Neural cell (in vitro differentiated cells): Measurements from ENCODE around the gene HNRNPAB. TPM values are rescaled to one million over a fixed set of nuclear protein-coding genes. Genes with fewer than 3 reads are reported as not detected.

Experiments used
- H2AFZ ChIP-seq: fragments of 200-600, 300-800 bp; sonication (generic), shearing (Covaris generic); 2 replicates; pipeline ENCODE4 v1.6.0; 2014; ENCODE audit warnings: low read depth, mild to moderate bottlenecking, antibody characterized with exemption, low read length, moderate library complexity
- H3F3A ChIP-seq: fragments of 200-600 bp; shearing (Covaris generic); 2 replicates; pipeline ENCODE4 v1.6.1; 2016; ENCODE audit warnings: mild to moderate bottlenecking, moderate library complexity, mixed read lengths, antibody characterized with exemption, low read length; ENCODE audit not compliant: insufficient read depth, poor library complexity, severe bottlenecking
- H3K27ac ChIP-seq: fragments of 200-600, 300-800 bp; sonication (generic), shearing (Covaris generic); 2 replicates; pipeline ENCODE4 v1.5.1; 2014; ENCODE audit warnings: mild to moderate bottlenecking, low read length, moderate library complexity
- H3K27me3 ChIP-seq: fragments of 300-800, 200-600 bp; sonication (generic), shearing (Covaris generic); 2 replicates; pipeline ENCODE4 v1.6.0; 2014; ENCODE audit warnings: mild to moderate bottlenecking, low read depth, low read length, moderate library complexity; ENCODE audit not compliant: insufficient read depth
- H3K36me3 ChIP-seq: fragments of 300-800, 200-600 bp; sonication (generic), shearing (Covaris generic); 2 replicates; pipeline ENCODE4 v1.5.1; 2014; ENCODE audit warnings: mild to moderate bottlenecking, antibody characterized with exemption, low read length, moderate library complexity; ENCODE audit not compliant: insufficient read depth
- H3K4me2 ChIP-seq: fragments of 300-800, 200-600 bp; sonication (generic), shearing (Covaris generic); 2 replicates; pipeline ENCODE4 v1.6.0; 2014; ENCODE audit warnings: mild to moderate bottlenecking, low read length
- H3K4me3 ChIP-seq: fragments of 300-800, 200-600 bp; sonication (generic), shearing (Covaris generic); 2 replicates; pipeline ENCODE4 v1.5.1; 2014; ENCODE audit warnings: mild to moderate bottlenecking, low read length, moderate library complexity
- H3K79me2 ChIP-seq: fragments of 200-600 bp; shearing (Covaris generic); replicated peaks from 2 replicates; pipeline ENCODE4 v1.6.0; 2014; ENCODE audit warnings: mild to moderate bottlenecking, low read length, moderate library complexity; ENCODE audit not compliant: insufficient read depth
- H3K9ac ChIP-seq: fragments of 300-800, 200-600 bp; sonication (generic), shearing (Covaris generic); 2 replicates; pipeline ENCODE4 v1.6.1; 2016; ENCODE audit warnings: mild to moderate bottlenecking, low read length, mixed read lengths
- H3K9me2 ChIP-seq: fragments of 200-600 bp; shearing (Covaris generic); 2 replicates; pipeline ENCODE4 v1.6.1; 2016; ENCODE audit warnings: mild to moderate bottlenecking, low read length, mixed read lengths; ENCODE audit not compliant: insufficient read depth
- H3K9me3 ChIP-seq: fragments of 200-600, 300-800 bp; sonication (generic), shearing (Covaris generic); 2 replicates; pipeline ENCODE4 v1.6.1; 2016; ENCODE audit warnings: mild to moderate bottlenecking, mixed run types, low read length, moderate library complexity, mixed read lengths
- H4K20me1 ChIP-seq: fragments of 200-600 bp; shearing (Covaris generic); 2 replicates; pipeline ENCODE4 v1.6.1; 2016; ENCODE audit warnings: mild to moderate bottlenecking, mixed run types; ENCODE audit not compliant: insufficient read depth
- CTCF ChIP-seq: fragments of 450-650 bp; IDR thresholded peaks from 2 replicates; pipeline ENCODE4 v1.5.1; 2014; ENCODE audit warnings: antibody characterized with exemption, mild to moderate bottlenecking, moderate library complexity; ENCODE audit not compliant: poor library complexity, severe bottlenecking
- EP300 ChIP-seq: fragments of 450-650 bp; conservative IDR thresholded peaks from 2 replicates; pipeline ENCODE4 v1.6.1; 2014; ENCODE audit warnings: antibody characterized with exemption, mild to moderate bottlenecking, moderate library complexity; ENCODE audit not compliant: poor library complexity, severe bottlenecking
- EZH2 ChIP-seq: fragments of 200-600, 300-800 bp; shearing (Covaris generic), sonication (generic); IDR thresholded peaks from 2 replicates; pipeline ENCODE4 v1.6.1; 2014; ENCODE audit warnings: antibody characterized with exemption, low read length, borderline replicate concordance, mild to moderate bottlenecking; ENCODE audit not compliant: insufficient read depth, poor library complexity, severe bottlenecking
- MXI1 ChIP-seq: fragments of 450-650 bp; conservative IDR thresholded peaks from 2 replicates; pipeline ENCODE4 v1.6.1; 2014; ENCODE audit warnings: antibody characterized with exemption, mild to moderate bottlenecking; ENCODE audit not compliant: poor library complexity, severe bottlenecking
- POLR2AphosphoS5 ChIP-seq: IDR thresholded peaks from 2 replicates; pipeline ENCODE4 v1.6.1; 2012
- RAD21 ChIP-seq: fragments of 450-650 bp; conservative IDR thresholded peaks from 2 replicates; pipeline ENCODE4 v1.6.1; 2014; ENCODE audit warnings: antibody characterized with exemption, mild to moderate bottlenecking, moderate library complexity
- REST ChIP-seq: IDR thresholded peaks from 2 replicates; pipeline ENCODE4 v1.6.1; 2012; ENCODE audit warnings: borderline replicate concordance
- SMC3 ChIP-seq: fragments of 450-650 bp; conservative IDR thresholded peaks from 2 replicates; pipeline ENCODE4 v1.6.1; 2014; ENCODE audit warnings: antibody characterized with exemption, mild to moderate bottlenecking, moderate library complexity; ENCODE audit not compliant: poor library complexity
- TAF1 ChIP-seq: IDR thresholded peaks from 2 replicates; pipeline ENCODE4 v1.6.1; 2012; ENCODE audit warnings: low read depth
- polyA plus RNA-seq: library from polyadenylated mRNA; depleted of rRNA; stranded (reverse); fragments of >200 nt; gene quantifications from 2 replicates; pipeline ENCODE4 v1.2.3, GENCODE V29; 2014

HNRNPAB gene
- polyA plus RNA-seq, 1 donor from 2014 or later: 129 TPM

GRCh38 chr5:178207183-178207916 lies 3.0 kb downstream of the HNRNPAB start:
- H3K27ac ChIP-seq: no peak overlapping the region
- no peaks in the 10 kb centered on the region for H3K9me3 ChIP-seq
- H3K4me3 ChIP-seq: peak overlapping the region; percentile 91
- H3K9ac ChIP-seq: no peak overlapping the region
- no peaks in the 10 kb centered on the region for H3K27me3 ChIP-seq
- H3K36me3 ChIP-seq: no peaks in the 10 kb centered on the region
- no peaks in the 10 kb centered on the region for H3F3A ChIP-seq
- H3K4me2 ChIP-seq: no peak overlapping the region
- H4K20me1 ChIP-seq: peaks cover 24% of the 10 kb centered on the region
- H2AFZ ChIP-seq: no peak overlapping the region
- TF ChIP-seq EP300 (no peak), RAD21 (no peak), TAF1 (no peak), CTCF (no peak), EZH2 (no peak), MXI1 (no peak), POLR2AphosphoS5 (no peak), SMC3 (no peak), REST (no peak)
- peaks cover 40% of the 10 kb centered on the region for H3K79me2 ChIP-seq
- H3K9me2 ChIP-seq: no peaks in the 10 kb centered on the region

GRCh38 chr5:178207917-178208280 lies 3.6 kb downstream of the HNRNPAB start:
- Histone ChIP-seq H2AFZ (no peak overlapping the region), H3K9me3 (no peaks in the 10 kb centered on the region), H3K4me2 (no peak overlapping the region), H3K9me2 (no peaks in the 10 kb centered on the region), H3K9ac (no peak overlapping the region), H4K20me1 (peaks cover 24% of the 10 kb centered on the region), H3K27ac (no peak overlapping the region), H3K36me3 (peaks cover under 1% of the 10 kb centered on the region), H3K4me3 (peak overlapping the region; percentile 91), H3F3A (no peaks in the 10 kb centered on the region), H3K79me2 (peaks cover 40% of the 10 kb centered on the region), H3K27me3 (no peaks in the 10 kb centered on the region)
- no peak for TF ChIP-seq EP300
- TF ChIP-seq SMC3: no peak
- no peak for TF ChIP-seq RAD21
- TF ChIP-seq MXI1: no peak
- TF ChIP-seq TAF1: no peak
- no peak for TF ChIP-seq REST
- no peak for TF ChIP-seq CTCF
